Measurements from ENCODE around the gene COL8A1.
"Not testable (repeated sequence)": the region's sequence is repeated elsewhere in the genome, so short reads cannot be mapped to it uniquely, and the experiment has no call there.

COL8A1 gene

GRCh38 chr3:99841949-99842348 is 203.6 kb downstream of the COL8A1 start:
- H3K4me1 ChIP-seq (ENCODE audit: insufficient read depth, low read length) = peaks cover 29% of the 10 kb centered on the region

GRCh38 chr3:99842826-99843589 is 204.6 kb downstream of the COL8A1 start:
- Histone ChIP-seq H3K9ac (ENCODE audit: low read depth, low read length) (no peak overlapping the region), H3K9me3 (ENCODE audit: control insufficient read depth, insufficient read depth, low read length) (no peaks in the 10 kb centered on the region), H3K4me1 (ENCODE audit: insufficient read depth, low read length) (peaks cover 29% of the 10 kb centered on the region), H3K36me3 (ENCODE audit: insufficient read depth, low read length) (no peaks in the 10 kb centered on the region)

More at GRCh38 chr3:99841949-99842348, 203.6 kb downstream of the COL8A1 start:
- H3K9me3 ChIP-seq (ENCODE audit: control insufficient read depth, insufficient read depth, low read length); H3K36me3 ChIP-seq (ENCODE audit: insufficient read depth, low read length); H3K9ac ChIP-seq (ENCODE audit: low read depth, low read length): not testable (repeated sequence)

- Histone ChIP-seq H3K36me3 (ENCODE audit: insufficient read depth, low read length) (no peaks in the 10 kb centered on the region), H3K9ac (ENCODE audit: low read depth, low read length) (no peak overlapping the region), H3K9me3 (ENCODE audit: control insufficient read depth, insufficient read depth, low read length) (no peaks in the 10 kb centered on the region), H3K4me1 (ENCODE audit: insufficient read depth, low read length) (peaks cover 29% of the 10 kb centered on the region)
Measured at GRCh38 chr3:99843590-99844258, 205.3 kb downstream of the COL8A1 start.

GRCh38 chr3:99845331-99845730 is 206.9 kb downstream of the COL8A1 start:
- Histone ChIP-seq H3K9ac (ENCODE audit: low read depth, low read length) (no peak overlapping the region), H3K9me3 (ENCODE audit: control insufficient read depth, insufficient read depth, low read length) (no peaks in the 10 kb centered on the region), H3K36me3 (ENCODE audit: insufficient read depth, low read length) (no peaks in the 10 kb centered on the region), H3K4me1 (ENCODE audit: insufficient read depth, low read length) (peaks cover 33% of the 10 kb centered on the region)

- Histone ChIP-seq H3K36me3 (ENCODE audit: insufficient read depth, low read length) (no peaks in the 10 kb centered on the region), H3K9me3 (ENCODE audit: control insufficient read depth, insufficient read depth, low read length) (no peaks in the 10 kb centered on the region), H3K4me1 (ENCODE audit: insufficient read depth, low read length) (peaks cover 33% of the 10 kb centered on the region), H3K9ac (ENCODE audit: low read depth, low read length) (no peak overlapping the region)
Measured at GRCh38 chr3:99845999-99846398, 207.6 kb downstream of the COL8A1 start.

GRCh38 chr3:99846477-99847160 is 208.2 kb downstream of the COL8A1 start:
- Histone ChIP-seq H3K9ac (ENCODE audit: low read depth, low read length) (no peak overlapping the region), H3K9me3 (ENCODE audit: control insufficient read depth, insufficient read depth, low read length) (no peaks in the 10 kb centered on the region), H3K4me1 (ENCODE audit: insufficient read depth, low read length) (peaks cover 33% of the 10 kb centered on the region), H3K36me3 (ENCODE audit: insufficient read depth, low read length) (no peaks in the 10 kb centered on the region)

GRCh38 chr3:99848433-99848832 is 210.0 kb downstream of the COL8A1 start:
- H3K9ac ChIP-seq (ENCODE audit: low read depth, low read length) = no peak overlapping the region
- H3K9me3 ChIP-seq (ENCODE audit: control insufficient read depth, insufficient read depth, low read length) = no peaks in the 10 kb centered on the region
- H3K4me1 ChIP-seq (ENCODE audit: insufficient read depth, low read length) = peaks cover 29% of the 10 kb centered on the region
- no peaks in the 10 kb centered on the region for H3K36me3 ChIP-seq (ENCODE audit: insufficient read depth, low read length)
